HEK293 (cell line): ENCODE data around the gene ADGRF1.

Experiments used
- CTCF ChIA-PET: fragments of 350-600 bp; formaldehyde crosslinking; extraction: SDS; loops from one replicate; lab custom pipeline; 2021; ENCODE audit warnings: antibody characterized with exemption; lab: Yijun Ruan, JAX
- POLR2A ChIA-PET: fragments of 300-600 bp; formaldehyde crosslinking; extraction: SDS; loops from one replicate; lab custom pipeline; 2020; ENCODE audit warnings: antibody characterized with exemption, inconsistent platforms; lab: Yijun Ruan, JAX
- H3K27ac ChIP-seq: fragments of 200-500 bp; sonication (Bioruptor generic); 2 replicates; pipeline ENCODE4 v1.5.1; 2014; ENCODE audit warnings: low read depth, low read length, control low read depth, inconsistent platforms; ENCODE audit errors: extremely low read depth
- H3K36me3 ChIP-seq, 2 experiments: fragments of 200-500 bp in 1 of 2; sonication (Bioruptor generic) in 1 of 2; 1 replicate in 1 of 2; 2 replicates in 1 of 2; pipeline ENCODE4 v1.5.1; 2014 to 2017; ENCODE audit warnings: inconsistent platforms in 2 of 2, low read length in 2 of 2; ENCODE audit not compliant: control insufficient read depth in 2 of 2, insufficient read depth in 1 of 2
- H3K4me1 ChIP-seq: fragments of 200-500 bp; sonication (Bioruptor generic); 2 replicates; pipeline ENCODE4 v1.5.1; 2014; ENCODE audit warnings: mild to moderate bottlenecking, low read length, inconsistent platforms; ENCODE audit not compliant: control insufficient read depth, insufficient read depth
- H3K4me3 ChIP-seq: 2 replicates; pipeline ENCODE4 v1.5.1; 2011; ENCODE audit warnings: low read depth, mild to moderate bottlenecking, control low read depth, low read length, moderate library complexity
- H3K9me3 ChIP-seq: fragments of 200-500 bp; sonication (Bioruptor generic); 2 replicates; pipeline ENCODE4 v1.5.1; 2014; ENCODE audit warnings: low read depth, low read length, inconsistent platforms; ENCODE audit not compliant: control insufficient read depth, insufficient read depth
- BCL11B ChIP-seq: fragments of 450-650 bp; formaldehyde crosslinking; IDR thresholded peaks from 2 replicates; pipeline ENCODE4 v1.5.1; 2016; ENCODE audit warnings: low read depth, missing biosample characterization, missing genetic modification characterization
- HIC1 ChIP-seq: fragments of 450-650 bp; formaldehyde crosslinking; IDR thresholded peaks from 2 replicates; pipeline ENCODE4 v1.5.1; 2016; ENCODE audit warnings: missing biosample characterization, missing genetic modification characterization
- OVOL3 ChIP-seq: fragments of 450-650 bp; formaldehyde crosslinking; IDR thresholded peaks from 2 replicates; pipeline ENCODE4 v1.5.1; 2016; ENCODE audit warnings: missing biosample characterization, missing genetic modification characterization
- PRDM10 ChIP-seq: fragments of 450-650 bp; formaldehyde crosslinking; IDR thresholded peaks from 2 replicates; pipeline ENCODE4 v1.5.1; 2016; ENCODE audit warnings: missing biosample characterization, missing genetic modification characterization
- REST ChIP-seq: fragments of 450-650 bp; formaldehyde crosslinking; IDR thresholded peaks from 2 replicates; pipeline ENCODE4 v1.5.1; 2016; ENCODE audit warnings: missing biosample characterization, missing genetic modification characterization
- SCRT1 ChIP-seq: fragments of 450-650 bp; formaldehyde crosslinking; IDR thresholded peaks from 2 replicates; pipeline ENCODE4 v1.5.1; 2016; ENCODE audit warnings: missing biosample characterization, missing genetic modification characterization, borderline replicate concordance
- ZFP37 ChIP-seq: fragments of 450-650 bp; formaldehyde crosslinking; IDR thresholded peaks from 2 replicates; pipeline ENCODE4 v1.5.1; 2016; ENCODE audit warnings: missing biosample characterization, missing genetic modification characterization
- ZNF10 ChIP-seq: fragments of 450-650 bp; formaldehyde crosslinking; IDR thresholded peaks from 2 replicates; pipeline ENCODE4 v1.5.1; 2017; ENCODE audit warnings: missing biosample characterization, missing genetic modification characterization
- ZNF114 ChIP-seq: fragments of 450-650 bp; formaldehyde crosslinking; IDR thresholded peaks from 2 replicates; pipeline ENCODE4 v1.5.0; 2017; ENCODE audit warnings: missing biosample characterization, missing genetic modification characterization
- ZNF132 ChIP-seq: fragments of 450-650 bp; formaldehyde crosslinking; IDR thresholded peaks from 2 replicates; pipeline ENCODE4 v1.5.1; 2017; ENCODE audit warnings: missing biosample characterization, missing genetic modification characterization, borderline replicate concordance
- ZNF133 ChIP-seq: fragments of 450-650 bp; formaldehyde crosslinking; IDR thresholded peaks from 2 replicates; pipeline ENCODE4 v1.5.1; 2016; ENCODE audit warnings: missing biosample characterization, missing genetic modification characterization
- ZNF138 ChIP-seq: fragments of 450-650 bp; formaldehyde crosslinking; IDR thresholded peaks from 2 replicates; pipeline ENCODE4 v1.5.1; 2016; ENCODE audit warnings: missing biosample characterization, missing genetic modification characterization, borderline replicate concordance
- ZNF211 ChIP-seq: fragments of 450-650 bp; formaldehyde crosslinking; IDR thresholded peaks from 2 replicates; pipeline ENCODE4 v1.5.1; 2016; ENCODE audit warnings: low read depth, missing biosample characterization, missing genetic modification characterization
- ZNF223 ChIP-seq: fragments of 450-650 bp; formaldehyde crosslinking; IDR thresholded peaks from 2 replicates; pipeline ENCODE4 v1.5.1; 2016; ENCODE audit warnings: missing biosample characterization, missing genetic modification characterization
- ZNF311 ChIP-seq: fragments of 450-650 bp; formaldehyde crosslinking; IDR thresholded peaks from 2 replicates; pipeline ENCODE4 v1.5.1; 2017; ENCODE audit warnings: missing biosample characterization, missing genetic modification characterization, borderline replicate concordance
- ZNF48 ChIP-seq: fragments of 450-650 bp; formaldehyde crosslinking; IDR thresholded peaks from 2 replicates; pipeline ENCODE4 v1.5.1; 2016; ENCODE audit warnings: missing biosample characterization, missing genetic modification characterization
- ZNF600 ChIP-seq: fragments of 450-650 bp; formaldehyde crosslinking; IDR thresholded peaks from 2 replicates; pipeline ENCODE4 v1.5.1; 2016; ENCODE audit warnings: missing biosample characterization, missing genetic modification characterization
- ZNF629 ChIP-seq: fragments of 450-650 bp; formaldehyde crosslinking; IDR thresholded peaks from 2 replicates; pipeline ENCODE4 v1.5.1; 2017; ENCODE audit warnings: missing biosample characterization, missing genetic modification characterization
- ZNF660 ChIP-seq: fragments of 450-650 bp; IDR thresholded peaks from 2 replicates; pipeline ENCODE4 v1.5.1; 2018; ENCODE audit warnings: missing biosample characterization, mild to moderate bottlenecking, missing genetic modification characterization
- TF ChIP-seq, protein P1 (sequence below): fragments of 450-650 bp; formaldehyde crosslinking; IDR thresholded peaks from 2 replicates; pipeline ENCODE4 v1.5.1; 2016; ENCODE audit warnings: missing biosample characterization, missing genetic modification characterization, borderline replicate concordance
- TF ChIP-seq, protein P2 (sequence below): fragments of 450-650 bp; formaldehyde crosslinking; IDR thresholded peaks from 2 replicates; pipeline ENCODE4; 2016; ENCODE audit warnings: missing biosample characterization, missing genetic modification characterization

The ADGRF1 gene

GRCh38 chr6:47069156-47069555 lies 27.0 kb upstream of the ADGRF1 start:
- Histone ChIP-seq H3K4me3 (no peak overlapping the region), H3K4me1 (no peaks in the 10 kb centered on the region), H3K36me3 (no peaks in the 10 kb centered on the region), H3K9me3 (no peaks in the 10 kb centered on the region), H3K27ac (no peak overlapping the region)
- TF ChIP-seq, protein P1, sequence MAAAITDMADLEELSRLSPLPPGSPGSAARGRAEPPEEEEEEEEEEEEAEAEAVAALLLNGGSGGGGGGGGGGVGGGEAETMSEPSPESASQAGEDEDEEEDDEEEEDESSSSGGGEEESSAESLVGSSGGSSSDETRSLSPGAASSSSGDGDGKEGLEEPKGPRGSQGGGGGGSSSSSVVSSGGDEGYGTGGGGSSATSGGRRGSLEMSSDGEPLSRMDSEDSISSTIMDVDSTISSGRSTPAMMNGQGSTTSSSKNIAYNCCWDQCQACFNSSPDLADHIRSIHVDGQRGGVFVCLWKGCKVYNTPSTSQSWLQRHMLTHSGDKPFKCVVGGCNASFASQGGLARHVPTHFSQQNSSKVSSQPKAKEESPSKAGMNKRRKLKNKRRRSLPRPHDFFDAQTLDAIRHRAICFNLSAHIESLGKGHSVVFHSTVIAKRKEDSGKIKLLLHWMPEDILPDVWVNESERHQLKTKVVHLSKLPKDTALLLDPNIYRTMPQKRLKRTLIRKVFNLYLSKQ (tag by site-specific recombination): no peak
- TF ChIP-seq ZNF223 (no peak), ZNF132 (tag by site-specific recombination) (no peak), ZNF133 (tag by site-specific recombination) (no peak), ZFP37 (tag by site-specific recombination) (no peak), SCRT1 (no peak), OVOL3 (no peak), ZNF211 (tag by site-specific recombination) (no peak), ZNF114 (no peak), ZNF10 (tag by site-specific recombination) (no peak), ZNF600 (tag by site-specific recombination) (no peak), ZNF48 (tag by site-specific recombination) (no peak)
- ChIA-PET POLR2A (no interaction called here), CTCF (interaction anchor here (1.0 kb wide), 1 partner anchor 9 kb away, joined by 3 read pairs; no protein-coding TSS in a partner anchor)

- Histone ChIP-seq H3K27ac (no peak overlapping the region), H3K9me3 (no peaks in the 10 kb centered on the region), H3K4me3 (no peak overlapping the region), H3K36me3 (no peaks in the 10 kb centered on the region), H3K4me1 (no peaks in the 10 kb centered on the region)
- TF ChIP-seq ZNF629 (tag by site-specific recombination) (no peak), ZNF138 (tag by site-specific recombination) (no peak), BCL11B (tag by site-specific recombination) (no peak), ZNF660 (tag by site-specific recombination) (no peak)
- TF ChIP-seq, protein P2, sequence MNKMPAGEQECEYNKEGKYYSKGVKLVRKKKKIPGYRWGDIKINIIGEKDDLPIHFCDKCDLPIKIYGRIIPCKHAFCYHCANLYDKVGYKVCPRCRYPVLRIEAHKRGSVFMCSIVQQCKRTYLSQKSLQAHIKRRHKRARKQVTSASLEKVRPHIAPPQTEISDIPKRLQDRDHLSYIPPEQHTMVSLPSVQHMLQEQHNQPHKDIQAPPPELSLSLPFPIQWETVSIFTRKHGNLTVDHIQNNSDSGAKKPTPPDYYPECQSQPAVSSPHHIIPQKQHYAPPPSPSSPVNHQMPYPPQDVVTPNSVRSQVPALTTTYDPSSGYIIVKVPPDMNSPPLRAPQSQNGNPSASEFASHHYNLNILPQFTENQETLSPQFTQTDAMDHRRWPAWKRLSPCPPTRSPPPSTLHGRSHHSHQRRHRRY (tag by site-specific recombination): no peak
- POLR2A ChIA-PET: no interaction called here
- CTCF ChIA-PET: interaction anchor here (0.6 to 1.8 kb wide), 4 partner anchors 18 to 183 kb away, joined by 4 to 9 read pairs (median 6); no protein-coding TSS in a partner anchor
Observed at GRCh38 chr6:47066418-47066817, 24.3 kb upstream of the ADGRF1 start.

- ChIA-PET POLR2A (no interaction called here), CTCF (no interaction called here)
- Histone ChIP-seq H3K4me3 (no peak overlapping the region), H3K9me3 (no peaks in the 10 kb centered on the region), H3K27ac (no peak overlapping the region), H3K36me3 (no peaks in the 10 kb centered on the region), H3K4me1 (no peaks in the 10 kb centered on the region)
- no peak for TF ChIP-seq PRDM10
- no peak for TF ChIP-seq HIC1 (tag by site-specific recombination)
- no peak for TF ChIP-seq ZNF311 (tag by site-specific recombination)
- no peak for TF ChIP-seq REST (tag by site-specific recombination)
Observed at GRCh38 chr6:47064274-47064673, 22.1 kb upstream of the ADGRF1 start.
